ENCODE data around the gene HSP90AA1.

DNA sequence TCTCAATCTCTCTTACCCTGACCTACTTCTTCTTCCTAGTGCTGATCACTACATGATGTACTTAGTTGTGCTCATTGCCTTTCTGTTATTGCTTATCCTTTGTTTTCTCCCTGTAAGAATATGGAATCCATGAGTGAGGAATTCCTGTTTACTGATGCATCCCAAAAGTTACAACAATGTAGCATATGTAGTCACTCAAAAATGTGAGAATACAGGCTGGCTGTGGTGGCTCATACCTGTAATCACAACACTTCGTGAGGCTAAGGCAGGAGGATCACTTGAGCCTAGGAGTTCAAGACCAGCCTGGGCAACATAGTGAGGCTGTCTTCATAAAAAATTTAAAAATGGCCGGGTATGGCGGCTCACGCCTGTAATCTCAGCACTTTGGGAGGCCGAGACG, 44.9 kb upstream of the HSP90AA1 start:
- TF ChIP-seq CTCF (conservative IDR thresholded peaks at IDR 0.05; ENCODE audit: low read depth, low read length) (no peak), EZH2 (IDR thresholded peaks at IDR 0.05; ENCODE audit: low read length, unreplicated experiment) (no peak), EZH2phosphoT487 (IDR thresholded peaks at IDR 0.05; ENCODE audit: borderline replicate concordance, low read length) (no peak)
